Suprapubic skin (tissue), 4 donors: Measurements from ENCODE around the gene ZNF613.

Experiments used
- EP300 ChIP-seq: sonication (generic); formaldehyde crosslinking; IDR thresholded peaks from one replicate; pipeline ENCODE4 v1.6.1; 2017; ENCODE audit warnings: antibody characterized with exemption
- POLR2A ChIP-seq, 2 donors: fragments of 450-650 bp; IDR thresholded peaks; one replicate each; pipeline ENCODE4 v1.6.1; 2017; ENCODE audit warnings: antibody characterized with exemption in 2 of 2, mild to moderate bottlenecking in 2 of 2, moderate library complexity in 2 of 2
- POLR2AphosphoS5 ChIP-seq, 3 donors: sonication (generic); formaldehyde crosslinking; IDR thresholded peaks; one replicate each; pipeline ENCODE4 v1.6.1; 2017; ENCODE audit warnings: antibody characterized with exemption in 3 of 3
- TF ChIP-seq, protein P1 (sequence below), 2 donors: fragments of 200-600 bp in 1 of 2; fragments of 450-650 bp in 1 of 2; sonication (generic) in 1 of 2; IDR thresholded peaks; one replicate each; pipeline ENCODE4 v1.5.1; 2016 to 2019; ENCODE audit warnings: antibody characterized with exemption in 2 of 2, mild to moderate bottlenecking in 1 of 2, moderate library complexity in 1 of 2

DNA sequence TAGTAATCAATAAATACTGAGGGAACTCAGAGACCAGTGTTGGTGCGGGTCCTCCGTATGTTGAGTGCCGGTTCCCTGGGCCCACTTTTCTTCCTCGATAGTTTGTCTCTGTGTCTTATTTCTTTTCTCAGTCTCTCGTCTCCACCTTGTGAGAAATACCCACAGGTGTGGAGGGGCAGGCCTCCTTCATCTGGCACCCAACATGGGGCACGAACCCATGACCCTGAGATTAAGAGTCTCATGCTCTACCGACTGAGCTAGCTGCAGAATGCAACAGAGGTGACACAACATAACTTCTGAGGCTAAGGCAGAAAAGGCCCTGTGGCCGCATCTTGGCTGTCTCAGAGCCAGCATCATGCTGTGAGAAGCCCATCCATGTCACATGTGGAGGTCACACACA lies 5.3 kb upstream of the ZNF613 start:
- TF ChIP-seq, protein P1, sequence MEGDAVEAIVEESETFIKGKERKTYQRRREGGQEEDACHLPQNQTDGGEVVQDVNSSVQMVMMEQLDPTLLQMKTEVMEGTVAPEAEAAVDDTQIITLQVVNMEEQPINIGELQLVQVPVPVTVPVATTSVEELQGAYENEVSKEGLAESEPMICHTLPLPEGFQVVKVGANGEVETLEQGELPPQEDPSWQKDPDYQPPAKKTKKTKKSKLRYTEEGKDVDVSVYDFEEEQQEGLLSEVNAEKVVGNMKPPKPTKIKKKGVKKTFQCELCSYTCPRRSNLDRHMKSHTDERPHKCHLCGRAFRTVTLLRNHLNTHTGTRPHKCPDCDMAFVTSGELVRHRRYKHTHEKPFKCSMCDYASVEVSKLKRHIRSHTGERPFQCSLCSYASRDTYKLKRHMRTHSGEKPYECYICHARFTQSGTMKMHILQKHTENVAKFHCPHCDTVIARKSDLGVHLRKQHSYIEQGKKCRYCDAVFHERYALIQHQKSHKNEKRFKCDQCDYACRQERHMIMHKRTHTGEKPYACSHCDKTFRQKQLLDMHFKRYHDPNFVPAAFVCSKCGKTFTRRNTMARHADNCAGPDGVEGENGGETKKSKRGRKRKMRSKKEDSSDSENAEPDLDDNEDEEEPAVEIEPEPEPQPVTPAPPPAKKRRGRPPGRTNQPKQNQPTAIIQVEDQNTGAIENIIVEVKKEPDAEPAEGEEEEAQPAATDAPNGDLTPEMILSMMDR (IDR thresholded peaks at IDR 0.05), result no peak
- TF ChIP-seq POLR2A (IDR thresholded peaks at IDR 0.05), result no peak
- no peak for TF ChIP-seq POLR2AphosphoS5 (IDR thresholded peaks at IDR 0.05)
- no peak for TF ChIP-seq EP300
